AG04450 (cell line): Measurements from ENCODE around the gene ATP9B. TPM values are rescaled to one million over a fixed set of nuclear protein-coding genes. Genes with fewer than 3 reads are reported as not detected.

Source experiments
- CTCF ChIA-PET: fragments of 300-600, 350-600 bp; formaldehyde crosslinking; extraction: SDS; loops from one replicate; lab custom pipeline; 2022; ENCODE audit warnings: antibody characterized with exemption, inconsistent platforms; lab: Charles Lee
- POLR2A ChIA-PET: fragments of 350-600 bp; formaldehyde crosslinking; extraction: SDS; loops from one replicate; lab custom pipeline; 2021; ENCODE audit warnings: antibody characterized with exemption, inconsistent platforms; lab: Yijun Ruan, JAX
- DNase-seq: peaks from one replicate; pipeline ENCODE4 v3.0.0-alpha.2; 2011; ENCODE audit warnings: low read depth, low spot score
- H3K27ac ChIP-seq: one replicate; pipeline ENCODE4 v1.5.1; 2012; ENCODE audit warnings: low read depth, low read length, control low read depth
- H3K27me3 ChIP-seq: one replicate; pipeline ENCODE4 v1.6.0; 2012; ENCODE audit warnings: low read length; ENCODE audit not compliant: control insufficient read depth, insufficient read depth
- H3K4me3 ChIP-seq: 2 replicates; pipeline ENCODE4 v1.5.1; 2011; ENCODE audit warnings: mild to moderate bottlenecking, low read depth, low read length, control low read depth
- H3K9me3 ChIP-seq: 2 replicates; pipeline ENCODE4 v1.5.1; 2012; ENCODE audit warnings: low read length; ENCODE audit not compliant: control insufficient read depth, insufficient read depth
- polyA plus RNA-seq: library from polyadenylated mRNA; depleted of rRNA; stranded (reverse); fragments of >200 nt; gene quantifications from 2 replicates; pipeline ENCODE4 v1.2.3, GENCODE V29; 2011
- TF ChIP-seq, protein P1 (sequence below): IDR thresholded peaks from 2 replicates; pipeline ENCODE4 v1.5.1; 2011; ENCODE audit warnings: low read depth, low read length, control low read depth, inconsistent platforms

ATP9B gene
- polyA plus RNA-seq, 1 experiment, result 18.1 TPM

DNA sequence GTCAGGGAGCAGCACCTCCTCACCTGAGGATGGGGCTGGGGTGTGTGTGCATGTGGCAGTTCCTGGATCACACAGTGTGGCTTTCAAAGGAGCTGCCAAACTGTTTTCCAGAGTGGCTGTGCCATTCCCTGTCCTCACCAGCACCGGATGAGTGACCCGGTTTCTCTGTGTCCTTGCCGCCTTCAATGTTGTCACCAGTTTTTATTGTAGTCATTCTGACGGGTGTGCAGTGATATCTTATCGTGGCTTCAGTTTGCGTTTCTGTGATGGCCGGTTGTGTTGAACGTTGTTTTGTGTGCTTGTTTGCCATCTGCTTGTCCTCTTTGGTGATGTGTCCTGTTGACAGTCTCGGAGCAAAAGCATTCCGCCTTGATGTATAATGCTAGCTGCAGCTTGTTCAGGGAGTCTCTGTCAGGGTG, 108.9 kb downstream of the ATP9B start:
- ChIA-PET CTCF (no interaction called here), POLR2A (no interaction called here)
- no peaks in the 10 kb centered on the region for H3K9me3 ChIP-seq

DNA sequence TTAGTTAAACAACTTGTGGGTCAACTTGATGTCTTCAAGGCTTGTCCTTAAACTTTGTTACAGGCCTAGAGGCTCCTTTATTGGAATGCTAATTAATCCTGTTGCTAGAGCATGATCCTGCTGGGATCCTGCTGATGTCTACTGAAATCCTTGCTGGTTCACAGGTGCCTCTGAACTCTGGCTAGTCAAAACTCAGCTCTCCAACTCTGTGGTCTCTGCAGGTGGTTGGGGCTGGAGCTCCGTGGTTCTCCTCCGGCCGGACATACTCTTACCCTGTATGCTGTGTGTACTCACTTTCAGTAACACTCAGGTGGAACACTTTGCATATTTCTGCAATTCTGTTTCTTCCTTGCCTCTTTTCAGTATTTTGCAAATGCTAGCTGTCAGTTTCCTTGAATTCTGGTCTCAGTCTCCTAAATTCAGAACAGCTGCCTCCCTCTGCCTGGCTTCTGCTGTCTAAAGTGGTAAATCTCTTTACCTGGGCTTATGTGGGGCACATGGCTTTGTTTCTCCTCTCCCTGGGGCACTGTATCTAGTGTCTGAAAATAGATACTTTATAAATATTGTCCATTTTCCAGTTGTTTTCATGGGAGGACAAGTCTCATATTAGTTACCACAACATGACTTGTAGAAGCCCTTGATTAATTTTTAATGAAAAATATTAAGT, 113.0 kb downstream of the ATP9B start:
- TF ChIP-seq, protein P1, sequence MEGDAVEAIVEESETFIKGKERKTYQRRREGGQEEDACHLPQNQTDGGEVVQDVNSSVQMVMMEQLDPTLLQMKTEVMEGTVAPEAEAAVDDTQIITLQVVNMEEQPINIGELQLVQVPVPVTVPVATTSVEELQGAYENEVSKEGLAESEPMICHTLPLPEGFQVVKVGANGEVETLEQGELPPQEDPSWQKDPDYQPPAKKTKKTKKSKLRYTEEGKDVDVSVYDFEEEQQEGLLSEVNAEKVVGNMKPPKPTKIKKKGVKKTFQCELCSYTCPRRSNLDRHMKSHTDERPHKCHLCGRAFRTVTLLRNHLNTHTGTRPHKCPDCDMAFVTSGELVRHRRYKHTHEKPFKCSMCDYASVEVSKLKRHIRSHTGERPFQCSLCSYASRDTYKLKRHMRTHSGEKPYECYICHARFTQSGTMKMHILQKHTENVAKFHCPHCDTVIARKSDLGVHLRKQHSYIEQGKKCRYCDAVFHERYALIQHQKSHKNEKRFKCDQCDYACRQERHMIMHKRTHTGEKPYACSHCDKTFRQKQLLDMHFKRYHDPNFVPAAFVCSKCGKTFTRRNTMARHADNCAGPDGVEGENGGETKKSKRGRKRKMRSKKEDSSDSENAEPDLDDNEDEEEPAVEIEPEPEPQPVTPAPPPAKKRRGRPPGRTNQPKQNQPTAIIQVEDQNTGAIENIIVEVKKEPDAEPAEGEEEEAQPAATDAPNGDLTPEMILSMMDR, result no peak
- Histone ChIP-seq H3K9me3 (no peaks in the 10 kb centered on the region), H3K27ac (no peak overlapping the region), H3K27me3 (no peaks in the 10 kb centered on the region), H3K4me3 (no peak overlapping the region)
- ChIA-PET POLR2A (no interaction called here), CTCF (no interaction called here)
- DNase-seq, result no peak

More for the DNA sequence above, 108.9 kb downstream of the ATP9B start:
- no peak overlapping the region for H3K4me3 ChIP-seq
- H3K27ac ChIP-seq, result no peak overlapping the region
- H3K27me3 ChIP-seq, result no peaks in the 10 kb centered on the region
- no peak for DNase-seq
- TF ChIP-seq, protein P1, result no peak

DNA sequence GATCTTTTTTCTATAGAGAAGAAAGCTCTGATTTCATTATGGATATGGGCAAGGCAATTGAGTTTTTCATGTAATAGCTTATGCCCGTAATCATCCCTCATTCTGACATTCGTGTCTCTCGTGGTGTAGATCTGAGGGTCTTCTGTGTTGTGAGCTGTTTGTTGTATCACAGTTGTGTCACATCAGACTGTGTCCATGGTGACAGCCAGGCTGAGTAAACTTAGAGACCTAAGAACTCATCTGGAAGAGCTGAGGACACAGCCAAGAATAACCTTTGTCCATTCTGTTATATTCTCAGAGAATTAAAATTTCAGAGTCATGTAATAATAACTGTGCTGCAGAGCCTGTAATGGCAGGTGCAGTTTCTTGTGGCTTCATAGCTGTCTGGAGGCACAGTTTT, 116.5 kb downstream of the ATP9B start:
- ChIA-PET CTCF (no interaction called here), POLR2A (no interaction called here)
- no peak overlapping the region for H3K27ac ChIP-seq
- no peak overlapping the region for H3K4me3 ChIP-seq
- TF ChIP-seq, protein P1, result no peak
- no peak for DNase-seq
- no peaks in the 10 kb centered on the region for H3K27me3 ChIP-seq
- H3K9me3 ChIP-seq, result no peaks in the 10 kb centered on the region

DNA sequence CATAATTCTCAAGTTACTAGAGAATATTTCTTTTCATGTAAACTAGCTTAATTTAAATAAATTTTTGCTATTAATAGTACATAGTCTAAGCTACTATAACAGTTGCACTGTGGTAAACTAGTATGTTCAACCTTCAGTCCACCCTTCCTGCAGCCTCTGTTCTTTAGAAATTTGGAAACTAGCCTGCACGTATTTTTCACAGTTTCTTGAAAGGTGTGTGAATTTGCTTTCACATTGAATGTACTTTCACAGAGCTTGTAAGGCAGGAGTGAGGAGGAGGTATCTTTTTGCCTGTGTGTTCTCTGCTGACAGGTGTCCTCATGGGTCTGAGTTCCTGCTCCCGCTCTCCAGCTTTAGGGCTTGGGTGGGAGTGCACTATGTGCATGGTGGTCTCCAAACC, 117.5 kb downstream of the ATP9B start:
- no peak overlapping the region for H3K27ac ChIP-seq
- ChIA-PET CTCF (no interaction called here), POLR2A (no interaction called here)
- no peak for DNase-seq
- H3K27me3 ChIP-seq, result no peaks in the 10 kb centered on the region
- TF ChIP-seq, protein P1, result no peak
- H3K4me3 ChIP-seq, result no peak overlapping the region
- no peaks in the 10 kb centered on the region for H3K9me3 ChIP-seq

DNA sequence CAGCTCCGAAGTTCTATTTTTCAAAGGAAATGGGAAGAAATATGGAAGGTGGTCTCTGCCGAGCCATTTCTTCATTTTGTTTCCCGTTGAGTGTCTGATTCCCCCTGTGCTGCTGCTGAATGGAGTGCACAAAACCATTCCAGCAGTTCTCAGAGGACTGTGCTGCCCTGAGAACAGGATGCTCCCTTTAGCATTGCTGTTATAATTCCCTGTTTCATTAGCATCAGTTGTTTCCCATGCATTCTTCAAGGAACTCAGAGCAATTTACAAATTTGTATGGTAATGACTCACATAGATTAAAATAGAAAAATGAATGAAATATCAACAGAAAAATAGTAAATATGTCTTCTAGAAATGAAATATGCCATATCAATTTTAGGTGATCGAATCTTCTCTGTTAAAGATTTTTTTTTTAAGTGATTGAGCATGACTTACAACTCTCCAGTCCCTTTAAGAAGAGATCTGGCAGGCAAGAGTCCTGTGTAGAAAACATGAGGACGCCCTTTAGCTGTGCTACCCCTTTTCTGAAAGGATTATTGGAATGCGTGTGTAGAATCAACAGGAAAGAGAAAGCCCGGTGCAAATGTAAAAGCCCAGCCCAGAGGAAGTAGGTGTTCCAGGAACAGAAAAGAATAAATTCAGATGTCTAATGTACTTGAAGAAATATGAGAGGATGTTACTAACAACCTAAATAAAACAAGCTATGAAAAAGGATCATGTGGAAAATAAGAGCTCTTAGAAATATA, 118.5 kb downstream of the ATP9B start:
- ChIA-PET CTCF (no interaction called here), POLR2A (no interaction called here)
- TF ChIP-seq, protein P1, result no peak
- no peak for DNase-seq
- no peaks in the 10 kb centered on the region for H3K27me3 ChIP-seq
- H3K9me3 ChIP-seq, result no peaks in the 10 kb centered on the region
- no peak overlapping the region for H3K4me3 ChIP-seq
- no peak overlapping the region for H3K27ac ChIP-seq
